Stimulated activated CD8-positive, alpha-beta memory T cell treated with anti-CD3 and anti-CD28 coated beads, Interleukin-7, amount 100 ng/mL, for 24 hours (primary cell): ENCODE measurements around the gene TREML2.
"Not testable (repeated sequence)": the region's sequence is repeated elsewhere in the genome, so short reads cannot be mapped to it uniquely, and the experiment has no call there.

Source experiments
- DNase-seq: peaks from one replicate; pipeline ENCODE4 v3.0.0-alpha.2; 2020; ENCODE audit warnings: low read depth

The TREML2 gene, protein sequence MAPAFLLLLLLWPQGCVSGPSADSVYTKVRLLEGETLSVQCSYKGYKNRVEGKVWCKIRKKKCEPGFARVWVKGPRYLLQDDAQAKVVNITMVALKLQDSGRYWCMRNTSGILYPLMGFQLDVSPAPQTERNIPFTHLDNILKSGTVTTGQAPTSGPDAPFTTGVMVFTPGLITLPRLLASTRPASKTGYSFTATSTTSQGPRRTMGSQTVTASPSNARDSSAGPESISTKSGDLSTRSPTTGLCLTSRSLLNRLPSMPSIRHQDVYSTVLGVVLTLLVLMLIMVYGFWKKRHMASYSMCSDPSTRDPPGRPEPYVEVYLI

DNA sequence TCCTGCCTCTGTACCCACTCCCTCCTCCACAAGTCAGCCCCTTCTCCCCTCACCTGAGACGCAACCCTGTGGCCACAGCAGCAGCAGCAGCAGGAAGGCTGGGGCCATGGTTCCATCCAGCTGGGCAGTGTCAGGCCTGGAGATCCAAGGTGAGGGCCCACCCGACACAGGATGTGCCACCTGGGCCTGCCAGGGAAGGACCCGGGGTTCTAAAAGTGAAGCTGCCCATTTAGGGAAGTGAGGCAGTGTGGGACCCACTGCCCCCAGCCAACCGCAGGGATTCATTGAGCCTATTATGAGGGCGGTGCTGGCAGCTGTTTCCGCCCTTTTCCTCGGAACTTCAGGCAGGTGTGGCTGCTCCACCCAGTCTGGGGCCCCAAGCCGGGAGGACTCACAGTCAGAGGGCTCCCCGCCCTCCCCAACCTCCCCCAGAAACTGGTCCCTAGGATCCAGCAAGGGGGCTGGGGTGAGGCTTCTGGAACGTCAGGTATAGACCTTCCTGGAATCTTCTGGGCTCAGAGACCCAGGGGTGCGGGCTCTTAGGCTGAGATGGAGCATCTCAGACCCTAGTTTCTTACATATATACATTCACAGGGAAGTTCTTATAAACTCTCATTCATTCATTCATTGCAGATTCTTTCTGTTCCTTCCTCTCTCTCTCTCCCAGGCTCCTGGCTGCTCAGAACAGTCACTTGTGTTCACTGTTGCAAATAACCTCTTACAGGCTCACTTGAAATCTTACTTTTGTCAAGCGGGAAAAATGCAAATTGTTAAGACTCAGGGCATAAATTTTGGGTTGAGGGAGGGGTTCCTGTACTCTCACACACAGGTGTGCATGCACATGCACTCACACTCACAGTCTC, at the start of gene TREML2:
Gene TREML2, minus strand, starts transcription at position 249 of the 863 bp plus-strand sequence. Its CDS starts 141 bp downstream, at position 108.
- DNase-seq, result no peak

DNA sequence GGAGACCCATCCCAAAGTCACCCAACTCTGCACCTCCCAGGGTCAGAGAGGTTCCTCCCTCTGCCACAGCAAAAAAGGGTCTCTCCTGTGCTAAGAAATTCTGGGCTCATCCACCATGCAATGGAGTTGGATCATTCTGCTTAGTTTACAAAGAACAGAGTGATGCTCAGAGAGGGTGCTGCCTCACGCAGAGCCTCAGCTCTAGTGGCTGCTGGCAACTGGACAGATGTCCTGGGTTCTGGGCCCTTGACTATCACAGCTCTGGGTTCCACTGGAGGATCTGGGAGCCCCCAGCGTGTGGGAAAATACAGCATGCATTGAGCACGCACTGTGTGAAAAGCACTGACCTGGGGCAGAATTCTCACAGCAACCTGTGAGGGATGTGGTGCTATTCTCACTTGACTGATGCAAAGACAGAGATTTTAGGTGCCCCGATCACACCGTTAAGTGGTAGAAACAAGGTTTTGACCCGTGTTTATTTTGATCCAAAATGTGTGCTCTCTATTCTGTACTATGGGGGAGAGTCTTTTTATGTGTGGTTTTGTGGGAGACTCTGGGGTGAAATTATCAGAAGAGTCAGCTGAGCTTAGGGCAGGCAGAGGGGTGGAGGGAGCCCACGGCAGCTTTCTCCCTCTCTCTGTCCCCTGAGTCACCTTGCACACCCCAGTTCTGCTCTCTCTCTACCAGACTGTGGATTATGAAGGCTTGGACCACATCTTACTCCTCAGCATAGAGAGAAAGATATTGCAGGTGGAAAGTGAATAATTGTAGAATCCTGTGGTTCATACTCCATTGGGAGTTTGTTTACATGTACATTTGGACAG, 47.1 kb upstream of the TREML2 start:
- no peak for DNase-seq

DNA sequence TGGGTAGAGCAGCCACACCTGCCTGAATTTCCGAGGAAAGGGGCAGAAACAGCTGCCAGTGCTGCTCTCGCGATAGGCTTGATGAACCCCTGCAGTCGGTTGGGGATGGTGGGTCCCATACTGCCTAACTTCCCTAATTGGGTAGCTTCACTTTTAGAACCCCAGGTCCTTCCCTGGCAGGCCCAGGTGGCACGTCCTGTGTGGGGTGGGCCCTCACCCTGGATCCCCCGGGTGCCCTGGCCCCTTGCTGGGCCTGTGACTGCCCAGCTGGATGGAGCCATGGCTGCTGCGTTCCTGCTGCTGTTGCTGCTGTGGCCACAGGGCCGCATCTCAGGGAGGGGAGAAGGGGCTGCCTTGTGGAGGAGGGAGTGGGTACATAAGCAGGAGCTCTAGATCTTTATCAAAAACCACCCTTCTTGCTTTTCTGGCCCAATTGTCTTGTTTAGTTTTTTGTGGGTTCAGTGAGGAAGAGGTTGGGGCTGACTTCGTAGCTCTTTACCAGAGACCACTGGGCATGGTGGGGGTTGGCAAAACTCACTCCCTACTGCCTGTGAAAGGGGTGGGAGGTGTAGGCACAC, 46.4 kb upstream of the TREML2 start:
- DNase-seq, result no peak

DNA sequence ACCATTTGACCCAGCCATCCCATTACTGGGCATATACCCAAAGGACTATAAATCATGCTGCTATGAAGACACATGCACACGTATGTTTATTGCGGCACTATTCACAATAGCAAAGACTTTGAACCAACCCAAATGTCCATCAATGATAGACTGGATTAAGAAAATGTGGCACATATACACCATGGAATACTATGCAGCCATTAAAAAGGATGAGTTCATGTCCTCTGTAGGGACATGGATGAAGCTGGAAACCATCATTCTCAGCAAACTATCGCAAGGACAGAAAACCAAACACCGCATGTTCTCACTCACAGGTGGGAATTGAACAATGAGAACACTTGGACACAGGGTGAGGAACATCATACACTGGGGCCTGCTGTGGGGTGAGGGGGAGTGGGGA, 45.6 kb upstream of the TREML2 start:
- DNase-seq, result not testable (repeated sequence)

DNA sequence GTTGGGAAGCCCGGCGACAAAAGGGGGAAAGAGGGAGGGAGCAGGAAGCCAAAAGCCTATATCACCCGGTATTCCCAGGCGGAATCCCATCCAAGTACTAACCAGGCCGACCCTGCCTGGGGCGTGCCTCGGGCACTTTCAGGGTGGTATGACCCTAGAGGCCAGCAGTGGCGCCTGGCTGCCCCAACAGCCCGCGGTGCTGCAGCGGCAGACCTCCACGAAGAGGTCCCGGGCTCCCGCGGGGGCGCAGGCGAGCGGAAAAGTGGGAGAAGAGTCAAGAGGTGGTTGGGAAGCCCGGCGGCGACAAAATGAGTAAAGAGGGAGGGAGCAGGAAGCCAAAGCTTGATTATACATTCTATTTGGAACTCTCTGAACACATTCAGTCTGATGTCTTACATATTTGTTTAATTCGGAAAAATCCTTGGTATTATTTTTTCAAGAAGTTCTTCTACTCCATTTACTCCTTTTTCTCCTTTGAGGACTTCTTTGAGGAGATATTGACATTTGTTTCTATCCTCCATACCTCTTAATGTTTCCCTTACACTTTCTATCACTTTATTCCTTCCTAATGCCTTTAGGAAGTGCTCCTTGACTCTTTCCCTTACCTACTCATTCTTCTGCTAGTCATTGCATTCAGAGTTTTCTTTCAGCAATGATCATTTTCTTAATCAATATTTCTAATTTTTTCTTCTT, 38.7 kb upstream of the TREML2 start:
- DNase-seq, result no peak

DNA sequence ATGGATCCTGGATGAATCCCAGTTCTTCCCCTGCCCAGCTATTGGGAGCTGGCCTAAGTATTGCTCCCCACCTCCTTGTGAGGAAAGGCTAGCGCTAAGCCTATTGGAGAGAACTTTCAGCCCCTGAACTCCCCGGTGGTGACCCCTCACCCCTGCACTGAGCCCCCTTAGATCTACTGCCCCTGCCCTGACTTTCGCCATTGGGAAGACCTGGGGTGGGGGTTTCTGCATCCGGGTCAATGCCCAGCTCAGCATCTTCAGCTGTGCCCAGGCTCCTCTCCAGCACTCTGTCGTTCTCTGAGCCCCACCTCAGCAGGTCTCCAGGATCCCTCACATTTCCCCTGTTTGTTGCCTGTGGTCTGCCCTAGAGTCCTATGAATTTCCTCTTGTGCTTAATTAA, 36.2 kb upstream of the TREML2 start:
- DNase-seq, result no peak

DNA sequence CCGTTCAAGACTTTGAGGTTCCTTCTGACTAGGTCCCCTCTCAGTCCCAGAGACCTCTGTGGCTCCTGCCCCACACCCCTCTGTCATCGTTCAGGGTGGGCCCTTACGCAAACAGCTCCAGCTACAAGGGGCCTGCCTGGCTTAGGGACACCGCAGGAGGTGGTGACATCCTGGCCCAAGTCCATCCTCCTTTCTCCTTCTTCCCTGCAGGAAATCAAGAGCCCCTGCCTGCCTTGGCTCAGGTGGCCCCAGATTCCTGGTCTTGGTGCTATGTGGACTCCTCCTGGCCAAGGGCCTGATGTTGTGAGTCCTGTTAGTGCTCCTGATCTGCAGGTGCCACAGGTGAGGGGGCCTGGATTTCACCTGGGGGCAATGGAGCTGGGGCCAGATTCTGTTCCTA, 35.3 kb upstream of the TREML2 start:
- no peak for DNase-seq

DNA sequence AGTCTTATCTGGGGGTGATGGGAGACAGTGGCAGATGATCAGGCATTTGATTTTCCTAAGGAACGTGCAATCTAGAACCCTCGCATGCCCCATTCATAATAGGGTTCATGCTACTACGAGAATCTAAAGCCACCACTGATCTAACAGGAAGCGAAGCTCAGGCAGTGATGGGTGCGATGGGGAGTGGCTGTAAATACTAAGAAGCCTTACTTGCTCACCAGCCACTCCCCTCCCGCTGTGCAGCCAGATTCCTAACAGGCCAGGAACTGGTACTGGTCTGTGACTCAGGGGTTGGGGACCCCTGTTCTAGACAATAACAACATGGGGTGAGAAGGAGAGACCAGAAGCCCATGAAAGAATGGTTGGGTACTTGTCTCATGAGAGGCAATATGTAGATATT, 31.7 kb upstream of the TREML2 start:
- no peak for DNase-seq

DNA sequence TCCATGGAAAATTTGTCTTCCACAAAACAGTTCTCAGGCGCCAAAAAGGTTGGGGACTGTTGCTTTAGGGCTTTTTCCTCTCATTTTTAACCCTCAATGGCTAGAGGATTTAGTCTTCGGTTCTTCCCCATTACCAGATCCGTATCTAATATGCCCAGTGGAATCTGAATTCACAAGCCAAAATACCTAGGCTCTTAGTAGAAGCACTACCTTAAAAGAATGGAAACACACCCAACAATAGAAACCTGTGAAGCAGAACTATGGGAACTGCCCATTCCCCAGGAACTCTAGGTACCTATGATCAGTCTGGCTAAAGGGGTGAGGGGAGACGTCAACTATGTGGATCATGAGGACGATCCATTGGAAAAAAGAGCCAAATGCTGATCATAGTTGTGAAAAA, 30.3 kb upstream of the TREML2 start:
- no peak for DNase-seq

DNA sequence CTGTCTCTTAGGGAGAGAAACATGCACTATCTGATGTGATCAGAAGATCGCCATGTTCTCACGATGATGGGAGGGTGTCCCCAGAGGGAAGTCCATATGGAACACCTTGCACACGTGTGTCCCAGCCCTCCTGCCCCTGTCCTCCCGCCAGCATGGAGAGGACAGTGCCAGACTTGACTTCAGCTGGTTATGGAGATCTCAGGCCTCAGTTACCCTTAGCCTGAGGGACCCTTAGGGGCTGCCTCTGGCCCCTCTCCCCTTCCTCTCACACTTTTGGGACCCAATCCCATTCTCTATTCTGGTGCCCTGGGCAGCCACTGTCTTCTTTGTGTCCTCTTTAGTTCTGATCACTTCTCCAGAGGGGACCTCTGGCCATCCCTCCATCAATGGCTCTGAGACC, 28.8 kb upstream of the TREML2 start:
- no peak for DNase-seq

DNA sequence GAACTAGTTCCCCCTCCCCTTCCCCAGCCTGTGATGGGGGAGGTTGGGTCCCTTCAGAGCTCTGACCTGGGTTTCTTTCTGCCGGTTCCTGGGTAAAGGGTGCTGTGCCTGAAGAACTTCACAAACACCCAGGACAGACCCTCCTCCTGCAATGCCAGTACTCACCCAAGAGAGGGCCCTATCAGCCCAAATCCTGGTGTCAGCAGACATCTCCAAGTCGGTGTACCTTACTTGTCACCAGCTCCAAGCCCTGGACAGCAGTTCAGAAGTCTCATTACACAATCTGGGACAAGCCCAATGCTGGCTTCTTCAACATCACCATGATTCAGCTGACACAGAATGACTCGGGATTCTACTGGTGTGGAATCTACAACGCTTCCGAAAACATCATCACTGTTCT, 27.7 kb upstream of the TREML2 start:
- DNase-seq, result no peak

DNA sequence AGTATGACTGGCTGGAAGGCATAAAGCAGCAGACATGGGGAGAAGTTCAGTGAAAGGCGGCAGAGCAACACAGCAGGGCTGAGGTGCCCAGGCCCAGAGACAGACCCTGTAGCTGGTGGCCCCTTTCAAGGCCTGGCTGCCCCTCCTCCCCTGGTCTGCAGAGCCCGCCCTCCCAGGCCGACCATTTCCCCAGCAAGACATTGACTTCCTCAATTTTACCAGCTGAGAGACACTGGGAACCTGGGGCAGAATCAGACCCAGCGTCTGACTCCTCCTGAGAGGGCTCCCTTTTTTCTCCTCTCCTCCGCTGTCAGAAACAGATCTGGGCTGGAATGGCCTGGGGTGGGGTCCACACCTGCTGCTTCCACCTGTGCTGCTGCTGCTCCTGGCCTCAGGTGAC, 27.1 kb upstream of the TREML2 start, which contains the start of gene TREML4:
Gene TREML4, plus strand, starts transcription at position 254 of the 400 bp plus-strand sequence. Its CDS starts 79 bp downstream, at position 333.
- no peak for DNase-seq

DNA sequence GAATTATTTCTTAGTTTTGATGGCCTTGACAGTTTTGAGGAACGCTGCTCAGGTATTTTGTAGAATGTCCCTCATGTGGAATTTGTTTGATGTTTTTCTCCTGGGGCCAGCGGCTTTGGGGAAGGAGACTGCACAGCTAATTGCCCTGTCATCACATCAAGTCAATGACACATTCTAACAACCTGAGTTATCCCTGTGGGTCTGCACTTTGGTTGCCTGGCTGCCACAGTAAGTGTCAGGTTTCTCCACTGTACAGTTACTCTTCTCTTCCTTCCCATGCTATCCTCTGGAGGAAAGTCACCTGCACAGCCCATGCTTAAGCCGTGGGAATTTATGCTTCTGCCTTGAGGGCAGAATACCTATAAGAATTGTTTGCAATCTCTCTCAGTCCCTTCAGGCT, 25.8 kb upstream of the TREML2 start:
- no peak for DNase-seq

DNA sequence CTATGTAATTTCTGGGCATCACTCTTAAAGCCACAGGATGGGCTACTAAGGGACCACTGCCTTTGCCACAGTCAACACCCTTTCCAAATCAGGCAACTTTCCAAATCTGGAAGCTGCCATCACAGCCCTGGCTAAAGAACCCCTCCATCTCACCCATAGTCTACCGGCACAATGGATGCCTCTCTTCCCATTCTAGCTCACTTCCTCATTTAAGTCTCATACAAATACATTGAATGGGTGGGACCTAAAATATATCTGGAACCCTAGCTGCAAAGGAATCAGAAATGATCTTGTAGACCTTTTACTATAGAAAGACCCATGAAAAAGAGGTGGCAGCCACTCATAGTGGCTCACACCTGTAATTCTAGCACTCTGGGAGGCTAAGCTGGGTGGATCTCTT, 23.9 kb upstream of the TREML2 start:
- no peak for DNase-seq

DNA sequence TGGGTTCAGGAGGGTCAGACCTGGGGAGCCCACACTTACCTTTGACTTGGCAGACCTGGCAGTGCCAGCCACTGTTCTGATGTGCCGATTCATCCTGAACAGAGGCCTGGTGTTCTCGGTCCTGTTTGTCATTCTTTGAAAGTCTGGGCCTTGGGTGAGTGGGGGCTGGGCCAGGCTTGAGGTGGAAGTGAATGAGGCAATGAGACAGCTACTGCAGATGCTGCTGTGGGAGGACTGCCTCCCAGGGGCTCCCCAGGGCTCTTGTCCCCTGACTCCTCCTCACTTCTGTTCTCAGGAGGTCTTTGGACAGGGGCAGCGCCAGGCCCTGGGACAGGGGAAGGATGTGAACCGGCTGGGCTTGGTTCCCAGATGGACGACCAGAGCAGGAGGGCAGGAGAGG, 21.6 kb upstream of the TREML2 start:
- no peak for DNase-seq

DNA sequence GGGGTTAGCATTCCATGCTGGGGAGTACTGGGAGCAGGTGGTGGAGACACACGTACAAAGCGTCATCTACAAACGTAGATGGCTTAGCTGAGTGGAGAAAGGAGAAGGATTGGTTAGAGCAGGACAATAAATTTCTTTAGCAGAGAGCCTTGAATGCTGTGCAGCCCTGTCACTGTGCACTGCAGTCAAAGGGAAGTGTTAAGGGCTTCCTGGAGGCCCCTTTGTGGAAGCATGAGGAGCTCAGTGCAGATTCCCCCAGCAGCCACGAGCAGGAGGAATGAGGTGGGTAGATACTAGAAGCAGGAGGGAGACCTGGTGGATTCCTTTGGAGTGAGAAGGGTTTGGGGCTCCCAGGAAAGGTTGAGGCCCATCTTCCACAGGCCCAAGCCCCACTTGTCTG, 21.1 kb upstream of the TREML2 start:
- DNase-seq, result no peak

DNA sequence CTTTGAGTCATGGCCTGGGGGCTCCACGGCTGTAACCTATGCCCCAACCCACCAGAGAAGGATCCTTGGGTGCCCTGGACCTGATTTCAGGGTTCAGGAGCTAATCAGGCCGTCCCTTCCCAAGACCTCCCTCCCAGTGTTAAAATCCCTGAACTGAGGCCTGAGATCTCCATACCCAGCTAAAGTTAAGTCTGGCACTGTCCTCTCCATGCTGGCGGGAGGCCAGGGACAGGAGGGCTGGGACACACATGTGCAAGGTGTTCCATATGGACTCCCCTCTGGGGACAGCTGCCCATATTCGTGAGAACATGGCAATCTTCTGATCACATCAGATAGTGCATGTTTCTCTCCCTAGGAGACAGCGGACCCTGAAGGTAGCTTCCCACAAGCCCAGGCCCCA, 15.7 kb upstream of the TREML2 start:
- DNase-seq, result no peak

DNA sequence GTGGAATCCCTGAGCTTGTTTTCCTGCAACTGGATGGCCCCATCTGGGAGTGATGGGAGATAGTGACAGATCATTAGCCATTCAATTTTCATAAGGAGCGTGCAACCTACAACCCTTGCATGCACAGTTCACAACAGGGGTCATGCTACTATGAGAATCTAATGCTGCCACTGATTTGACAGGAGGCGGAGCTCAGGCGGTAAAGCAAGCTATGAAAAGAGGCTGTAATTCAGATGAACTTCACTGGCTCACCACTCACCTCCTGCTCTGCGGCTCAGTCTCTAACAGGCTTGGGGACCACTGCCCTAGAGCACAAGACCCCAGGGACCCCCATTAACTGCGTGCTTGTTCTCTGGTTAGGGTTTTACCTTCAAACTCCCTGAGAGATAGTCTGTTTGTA, 14.8 kb upstream of the TREML2 start:
- DNase-seq, result no peak

DNA sequence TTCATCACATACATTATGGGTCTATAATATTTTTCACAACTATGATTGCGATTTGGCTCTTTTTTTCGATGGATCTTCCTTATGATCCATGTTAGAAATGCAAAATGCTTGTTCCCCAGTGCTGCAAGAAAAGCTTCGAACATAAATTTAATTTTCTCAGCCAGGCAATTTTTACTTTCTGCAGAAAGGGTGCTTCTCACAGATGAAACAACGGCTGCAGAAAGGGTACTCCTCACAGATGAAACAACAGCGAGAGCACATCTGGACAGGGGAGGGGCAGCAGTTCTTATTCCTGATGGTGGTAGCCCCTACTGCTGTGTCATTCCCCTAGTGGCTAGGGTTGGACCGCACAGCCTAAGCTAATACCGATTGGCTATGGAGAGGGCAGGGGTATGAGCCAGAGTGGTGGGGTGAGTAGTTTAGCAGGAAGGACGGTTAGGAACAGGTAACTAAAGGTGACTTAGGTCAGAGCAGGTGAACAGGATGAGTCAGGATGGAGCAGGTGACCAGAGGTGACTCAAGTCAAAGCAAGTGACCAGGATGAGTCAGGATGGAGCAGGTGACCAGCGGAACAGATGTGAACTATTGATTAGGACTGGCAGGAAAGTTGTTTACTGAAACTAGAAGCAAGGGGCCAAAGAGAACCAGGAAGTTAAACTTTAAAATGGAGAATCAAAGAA, 13.8 kb upstream of the TREML2 start:
- no peak for DNase-seq

DNA sequence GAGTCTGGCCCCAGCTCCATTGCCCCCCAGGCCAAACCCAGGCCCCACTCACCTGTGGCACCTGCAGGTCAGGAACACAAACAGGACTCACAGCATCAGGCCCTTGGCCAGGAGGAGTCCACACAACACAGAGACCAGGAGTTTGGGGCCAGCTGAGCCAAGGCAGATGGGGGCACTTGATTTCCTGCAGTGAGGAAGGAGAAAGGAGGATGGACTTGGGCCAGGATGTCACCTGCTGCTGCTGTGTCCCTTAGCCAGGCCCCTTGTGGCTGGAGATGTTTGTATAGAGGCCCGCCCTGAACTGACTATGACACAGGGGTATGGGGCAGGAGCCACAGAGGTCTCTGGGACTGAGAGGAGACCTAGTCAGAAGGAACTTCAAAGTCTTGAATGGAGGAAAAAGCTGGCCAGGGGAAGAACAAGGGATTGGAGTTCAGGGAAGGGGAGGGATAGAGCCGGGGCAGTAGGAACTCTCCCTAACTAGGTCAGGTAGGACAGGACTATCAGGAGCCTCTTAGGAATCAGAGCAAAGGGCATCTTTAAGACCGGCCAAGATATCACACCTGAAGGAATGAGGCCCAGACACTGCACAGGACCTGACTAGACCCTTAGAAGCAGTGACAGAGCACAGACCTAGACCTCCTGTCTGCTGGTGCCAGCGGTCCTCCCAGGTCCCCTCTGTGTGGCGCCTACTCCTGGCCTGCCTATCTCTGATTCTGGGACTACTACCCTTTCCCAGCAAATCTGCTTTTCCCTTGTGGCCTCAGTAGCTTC, 8.8 kb upstream of the TREML2 start:
- no peak for DNase-seq
